DND-41 (cell line): ENCODE results near the gene ABCA12.

ENCODE experiments used
- ATAC-seq: fragments of 200-7000 bp; cut with Tn5 transposase; 3 replicates; pipeline ENCODE4 v1.9.1; 2021; ENCODE audit warnings: low read depth; ENCODE audit not compliant: insufficient read depth
- DNase-seq: peaks from one replicate; pipeline ENCODE4 v3.0.0-alpha.2; 2020
- H2AFZ ChIP-seq: 2 replicates; pipeline ENCODE4 v1.6.0; 2012; ENCODE audit warnings: low read depth, low read length
- H3K27ac ChIP-seq: 2 replicates; pipeline ENCODE4 v1.5.1; 2012; ENCODE audit warnings: low read length, inconsistent platforms
- H3K27me3 ChIP-seq: fragments of 200-600 bp; sonication (generic); 2 replicates; pipeline ENCODE4 v1.6.0; 2012; ENCODE audit warnings: low read length, mild to moderate bottlenecking, inconsistent platforms; ENCODE audit not compliant: insufficient read depth, poor library complexity
- H3K36me3 ChIP-seq: 2 replicates; pipeline ENCODE4 v1.5.1; 2012; ENCODE audit warnings: low read length, inconsistent platforms; ENCODE audit not compliant: insufficient read depth
- H3K4me1 ChIP-seq: 2 replicates; pipeline ENCODE4 v1.5.1; 2012; ENCODE audit warnings: mild to moderate bottlenecking, low read length; ENCODE audit not compliant: insufficient read depth
- H3K4me2 ChIP-seq: 2 replicates; pipeline ENCODE4 v1.6.0; 2012; ENCODE audit warnings: mild to moderate bottlenecking, moderate library complexity, low read length, inconsistent platforms; ENCODE audit not compliant: insufficient read depth
- H3K4me3 ChIP-seq, 2 experiments: fragments of 200-600 bp in 1 of 2; shearing (Covaris generic) in 1 of 2; 2 replicates each; pipeline ENCODE4 v1.5.1; 2012 to 2016; ENCODE audit warnings: inconsistent platforms in 2 of 2, low read length in 2 of 2, mild to moderate bottlenecking in 2 of 2, low read depth in 1 of 2, moderate library complexity in 1 of 2
- H3K79me2 ChIP-seq: 2 replicates; pipeline ENCODE4 v1.6.0; 2012; ENCODE audit warnings: low read length, inconsistent platforms; ENCODE audit not compliant: insufficient read depth
- H3K9ac ChIP-seq: 2 replicates; pipeline ENCODE4 v1.6.0; 2012; ENCODE audit warnings: low read depth, mild to moderate bottlenecking, inconsistent platforms, low read length, moderate library complexity
- H3K9me3 ChIP-seq: 2 replicates; pipeline ENCODE4 v1.5.1; 2012; ENCODE audit warnings: low read length, moderate library complexity, mild to moderate bottlenecking, inconsistent platforms; ENCODE audit not compliant: insufficient read depth, severe bottlenecking
- H4K20me1 ChIP-seq: 2 replicates; pipeline ENCODE4 v1.6.0; 2012; ENCODE audit warnings: low read length; ENCODE audit not compliant: insufficient read depth
- EZH2 ChIP-seq: IDR thresholded peaks from 3 replicates; pipeline ENCODE4 v1.6.1; 2012; ENCODE audit warnings: borderline replicate concordance, low read depth, mild to moderate bottlenecking, moderate library complexity, low read length, inconsistent platforms; ENCODE audit not compliant: severe bottlenecking
- TF ChIP-seq, protein P1 (sequence below): IDR thresholded peaks from 2 replicates; pipeline ENCODE4 v1.5.1; 2012; ENCODE audit warnings: borderline replicate concordance, low read length, moderate library complexity, mild to moderate bottlenecking; ENCODE audit not compliant: poor library complexity, severe bottlenecking; ENCODE audit errors: extremely low read depth

Gene ABCA12

DNA sequence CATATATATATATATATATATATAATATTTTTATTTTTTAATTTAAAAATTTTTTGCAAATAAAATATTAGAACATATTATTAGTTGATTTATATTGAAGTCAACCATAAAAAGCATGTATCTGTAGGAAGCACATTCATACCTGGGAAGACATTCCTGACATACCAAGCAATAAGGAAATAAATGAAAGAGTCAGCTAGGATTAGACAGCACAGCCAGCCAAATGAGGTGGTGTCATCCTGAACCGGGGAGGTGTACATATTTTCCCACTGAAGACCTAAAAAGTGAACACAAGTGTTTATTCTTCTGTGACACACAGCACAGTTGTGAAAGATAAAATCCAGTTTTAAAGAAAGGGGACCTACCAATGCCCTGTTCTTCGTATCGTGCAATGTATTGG lies 149.2 kb downstream of the ABCA12 start:
- H3K9ac ChIP-seq: no peak overlapping the region
- no peaks in the 10 kb centered on the region for H3K9me3 ChIP-seq
- no peak overlapping the region for H3K4me3 ChIP-seq
- no peaks in the 10 kb centered on the region for H3K79me2 ChIP-seq
- no peak overlapping the region for H2AFZ ChIP-seq
- H3K36me3 ChIP-seq: no peaks in the 10 kb centered on the region
- H3K4me2 ChIP-seq: no peak overlapping the region
- H3K4me1 ChIP-seq: no peaks in the 10 kb centered on the region
- H3K27me3 ChIP-seq: no peaks in the 10 kb centered on the region
- no peak overlapping the region for H3K27ac ChIP-seq
- TF ChIP-seq, protein P1, sequence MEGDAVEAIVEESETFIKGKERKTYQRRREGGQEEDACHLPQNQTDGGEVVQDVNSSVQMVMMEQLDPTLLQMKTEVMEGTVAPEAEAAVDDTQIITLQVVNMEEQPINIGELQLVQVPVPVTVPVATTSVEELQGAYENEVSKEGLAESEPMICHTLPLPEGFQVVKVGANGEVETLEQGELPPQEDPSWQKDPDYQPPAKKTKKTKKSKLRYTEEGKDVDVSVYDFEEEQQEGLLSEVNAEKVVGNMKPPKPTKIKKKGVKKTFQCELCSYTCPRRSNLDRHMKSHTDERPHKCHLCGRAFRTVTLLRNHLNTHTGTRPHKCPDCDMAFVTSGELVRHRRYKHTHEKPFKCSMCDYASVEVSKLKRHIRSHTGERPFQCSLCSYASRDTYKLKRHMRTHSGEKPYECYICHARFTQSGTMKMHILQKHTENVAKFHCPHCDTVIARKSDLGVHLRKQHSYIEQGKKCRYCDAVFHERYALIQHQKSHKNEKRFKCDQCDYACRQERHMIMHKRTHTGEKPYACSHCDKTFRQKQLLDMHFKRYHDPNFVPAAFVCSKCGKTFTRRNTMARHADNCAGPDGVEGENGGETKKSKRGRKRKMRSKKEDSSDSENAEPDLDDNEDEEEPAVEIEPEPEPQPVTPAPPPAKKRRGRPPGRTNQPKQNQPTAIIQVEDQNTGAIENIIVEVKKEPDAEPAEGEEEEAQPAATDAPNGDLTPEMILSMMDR: no peak
- no peak for TF ChIP-seq EZH2
- ATAC-seq: no peak
- no peaks in the 10 kb centered on the region for H4K20me1 ChIP-seq
- DNase-seq: no peak

DNA sequence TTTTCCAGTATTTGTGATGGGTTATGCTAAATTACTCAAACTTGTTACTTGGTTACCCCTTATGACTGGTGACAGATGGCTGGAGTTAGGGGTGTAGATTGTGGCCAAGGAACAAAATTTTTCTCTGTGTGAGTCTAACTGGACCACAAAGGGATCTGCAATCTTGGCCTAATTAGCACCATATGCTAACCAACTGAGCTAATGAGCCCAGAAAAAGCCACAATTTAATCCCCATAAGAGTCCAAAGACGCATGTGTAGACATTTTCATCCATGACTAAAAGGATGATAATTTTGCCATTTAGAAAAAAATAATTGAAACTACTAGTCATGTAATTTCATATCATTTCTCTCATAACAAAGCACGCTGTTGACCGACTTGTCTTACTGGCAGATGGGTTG lies 151.2 kb downstream of the ABCA12 start:
- no peak overlapping the region for H2AFZ ChIP-seq
- no peaks in the 10 kb centered on the region for H3K27me3 ChIP-seq
- no peaks in the 10 kb centered on the region for H4K20me1 ChIP-seq
- H3K9me3 ChIP-seq: no peaks in the 10 kb centered on the region
- H3K4me2 ChIP-seq: no peak overlapping the region
- no peaks in the 10 kb centered on the region for H3K4me1 ChIP-seq
- DNase-seq: no peak
- ATAC-seq: no peak
- no peak overlapping the region for H3K9ac ChIP-seq
- H3K4me3 ChIP-seq: no peak overlapping the region
- no peaks in the 10 kb centered on the region for H3K36me3 ChIP-seq
- H3K79me2 ChIP-seq: no peaks in the 10 kb centered on the region
- TF ChIP-seq, protein P1: no peak
- TF ChIP-seq EZH2: no peak
- H3K27ac ChIP-seq: no peak overlapping the region

DNA sequence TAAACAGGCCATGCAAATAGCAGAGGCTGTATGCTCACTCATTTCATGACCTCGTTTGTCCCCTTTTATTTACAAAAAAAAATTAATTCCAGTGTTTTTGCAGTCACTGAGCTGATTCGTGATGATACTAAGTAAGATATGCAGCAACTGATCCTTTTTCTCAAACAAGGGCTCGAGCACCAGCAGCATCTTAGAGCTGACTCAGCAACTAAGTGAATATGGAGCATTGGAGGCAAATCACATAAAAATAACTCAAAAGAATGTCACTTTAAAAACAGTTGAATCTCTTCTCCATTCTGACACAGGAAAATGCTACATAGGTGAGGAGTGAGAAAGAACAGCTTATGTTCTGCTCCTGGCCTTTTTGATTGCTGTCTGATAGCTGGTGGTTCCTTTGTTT lies 152.8 kb downstream of the ABCA12 start:
- H3K36me3 ChIP-seq: no peaks in the 10 kb centered on the region
- ATAC-seq (no peak), DNase-seq (no peak)
- no peak overlapping the region for H3K4me2 ChIP-seq
- no peak overlapping the region for H2AFZ ChIP-seq
- H3K4me3 ChIP-seq: no peak overlapping the region
- no peaks in the 10 kb centered on the region for H3K79me2 ChIP-seq
- no peaks in the 10 kb centered on the region for H3K27me3 ChIP-seq
- no peaks in the 10 kb centered on the region for H3K9me3 ChIP-seq
- no peak overlapping the region for H3K27ac ChIP-seq
- H3K9ac ChIP-seq: no peak overlapping the region
- TF ChIP-seq, protein P1: no peak
- TF ChIP-seq EZH2: no peak
- H3K4me1 ChIP-seq: no peaks in the 10 kb centered on the region
- no peaks in the 10 kb centered on the region for H4K20me1 ChIP-seq

DNA sequence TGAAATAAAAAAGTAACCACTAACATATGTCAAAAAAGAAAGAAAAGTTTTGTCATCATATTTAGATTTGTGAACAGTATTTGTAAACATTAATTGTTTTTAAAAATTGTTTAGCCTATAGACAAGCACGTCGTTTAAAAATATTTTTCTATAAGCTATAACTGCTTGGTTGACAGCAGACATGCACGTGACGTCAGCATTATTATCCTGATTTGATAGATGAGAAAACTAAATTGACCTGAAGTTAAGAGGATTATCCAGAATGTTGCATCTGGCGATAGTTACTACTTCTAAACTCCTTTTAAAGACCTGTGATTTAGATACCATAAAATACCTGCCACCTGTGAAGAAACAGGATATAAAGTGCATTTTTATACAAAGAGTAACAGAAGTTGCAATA lies 172.0 kb downstream of the ABCA12 start:
- H3K36me3 ChIP-seq: no peaks in the 10 kb centered on the region
- H3K27ac ChIP-seq: no peak overlapping the region
- H3K4me2 ChIP-seq: no peak overlapping the region
- no peak overlapping the region for H3K4me3 ChIP-seq
- H3K79me2 ChIP-seq: no peaks in the 10 kb centered on the region
- H4K20me1 ChIP-seq: no peaks in the 10 kb centered on the region
- no peaks in the 10 kb centered on the region for H3K9me3 ChIP-seq
- no peak for TF ChIP-seq EZH2
- TF ChIP-seq, protein P1: no peak
- no peaks in the 10 kb centered on the region for H3K4me1 ChIP-seq
- no peak overlapping the region for H3K9ac ChIP-seq
- no peak for ATAC-seq
- no peaks in the 10 kb centered on the region for H3K27me3 ChIP-seq
- no peak for DNase-seq
- no peak overlapping the region for H2AFZ ChIP-seq
